ENCODE data around the gene RBM3. TPM values are rescaled to one million over a fixed set of nuclear protein-coding genes. Genes with fewer than 3 reads are reported as not detected.
A peak's percentile ranks its signal among the peaks of the same experiment; 100 is the strongest.
"Not testable (repeated sequence)": the region's sequence is repeated elsewhere in the genome, so short reads cannot be mapped to it uniquely, and the experiment has no call there.

The RBM3 gene
- total RNA-seq: 100 to 1,000 TPM; 118 to 178 (median 151) TPM

GRCh38 chrX:48574270-48575266 lies at the start of gene RBM3:
TSS of gene RBM3 (plus strand) at chrX:48574484. CDS start at chrX:48575181, 697 bp downstream.
- Histone ChIP-seq H3K36me3 (peaks cover 0 to 36% (median 0%) of the 10 kb centered on the region in 3 donors), H3K27ac (peak within 1 kb of the TSS; percentile 93 to 100 (median 99)), H3K4me1 (peaks cover 0 to 14% (median 7%) of the 10 kb centered on the region in 4 donors), H3K4me3 (peak within 1 kb of the TSS; percentile 62 to 84 (median 72)), H3K9me3 (no peaks in the 10 kb centered on the region), H3K27me3 (no peaks in the 10 kb centered on the region)
- peak; percentile 88 to 96 (median 91) for DNase-seq
- peak; percentile 85 to 88 for TF ChIP-seq POLR2A (IDR thresholded peaks at IDR 0.05)
- TF ChIP-seq CTCF (IDR thresholded peaks at IDR 0.05): peak in 4 of 6 experiments; percentile 7 to 58 (median 54)

DNA sequence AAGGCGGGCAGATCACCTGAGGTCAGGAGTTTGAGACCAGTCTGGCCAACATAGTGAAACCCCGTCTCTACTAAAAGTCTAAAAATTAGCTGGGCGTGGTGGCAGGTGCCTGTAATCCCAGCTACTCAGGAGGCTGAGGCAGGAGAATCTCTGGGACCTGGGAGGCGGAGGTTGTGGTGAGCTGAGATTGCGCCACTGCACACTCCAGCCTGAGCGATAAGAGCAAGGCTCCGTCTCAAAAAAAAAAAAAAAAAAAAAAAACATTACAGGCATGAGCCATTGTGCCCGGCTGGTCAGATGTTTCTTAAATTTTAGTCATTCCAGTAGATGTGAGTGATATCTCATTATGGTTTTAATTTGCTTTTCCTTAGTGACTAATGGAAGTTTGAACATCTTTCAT lies 48.4 kb upstream of the RBM3 start:
- peaks cover 0 to 16% (median 0%) of the 10 kb centered on the region in 3 donors for H3K36me3 ChIP-seq

GRCh38 chrX:48530736-48531135 lies 43.5 kb upstream of the RBM3 start:
- no peak overlapping the region for H3K27ac ChIP-seq
- H3K9me3 ChIP-seq: no peaks in the 10 kb centered on the region
- H3K27me3 ChIP-seq: no peaks in the 10 kb centered on the region
- no peaks in the 10 kb centered on the region for H3K4me1 ChIP-seq
- TF ChIP-seq POLR2A (IDR thresholded peaks at IDR 0.05) (no peak), CTCF (IDR thresholded peaks at IDR 0.05) (no peak)
- DNase-seq: no peak
- no peak overlapping the region for H3K4me3 ChIP-seq
- H3K36me3 ChIP-seq: peaks cover 0 to 16% (median 0%) of the 10 kb centered on the region in 3 donors

More for the DNA sequence above, 48.4 kb upstream of the RBM3 start:
- H3K4me3 ChIP-seq, H3K27me3 ChIP-seq, H3K27ac ChIP-seq, H3K9me3 ChIP-seq, DNase-seq: not testable (repeated sequence)
- H3K4me1 ChIP-seq: peaks cover 0 to 11% (median 0%) of the 10 kb centered on the region in 4 donors

- peak overlapping the region in 3 of 4 donors; percentile 17 to 70 (median 59) for H3K27ac ChIP-seq
- H3K9me3 ChIP-seq: no peaks in the 10 kb centered on the region
- no peak overlapping the region for H3K4me3 ChIP-seq
- DNase-seq: no peak
- H3K27me3 ChIP-seq: no peaks in the 10 kb centered on the region
- TF ChIP-seq POLR2A (IDR thresholded peaks at IDR 0.05) (no peak), CTCF (IDR thresholded peaks at IDR 0.05) (no peak)
- peaks cover 0 to 16% (median 0%) of the 10 kb centered on the region in 3 donors for H3K36me3 ChIP-seq
- no peaks in the 10 kb centered on the region for H3K4me1 ChIP-seq
Measured at GRCh38 chrX:48531358-48531959, 42.8 kb upstream of the RBM3 start.

GRCh38 chrX:48532161-48532560 lies 42.1 kb upstream of the RBM3 start:
- H3K27me3 ChIP-seq: no peaks in the 10 kb centered on the region
- no peak for DNase-seq
- peak overlapping the region in 2 of 4 donors; percentile 59 to 70 for H3K27ac ChIP-seq
- H3K4me1 ChIP-seq: no peaks in the 10 kb centered on the region
- H3K4me3 ChIP-seq: no peak overlapping the region
- peaks cover 0 to 9% (median 0%) of the 10 kb centered on the region in 3 donors for H3K36me3 ChIP-seq
- no peaks in the 10 kb centered on the region for H3K9me3 ChIP-seq
- no peak for TF ChIP-seq CTCF (IDR thresholded peaks at IDR 0.05)
- no peak for TF ChIP-seq POLR2A (IDR thresholded peaks at IDR 0.05)

- H3K4me3 ChIP-seq: no peak overlapping the region
- H3K27me3 ChIP-seq: no peaks in the 10 kb centered on the region
- no peak for DNase-seq
- H3K27ac ChIP-seq: no peak overlapping the region
- H3K9me3 ChIP-seq: no peaks in the 10 kb centered on the region
- no peaks in the 10 kb centered on the region for H3K4me1 ChIP-seq
- no peaks in the 10 kb centered on the region for H3K36me3 ChIP-seq
- no peak for TF ChIP-seq POLR2A (IDR thresholded peaks at IDR 0.05)
- no peak for TF ChIP-seq CTCF (IDR thresholded peaks at IDR 0.05)
Measured at GRCh38 chrX:48533165-48533564, 41.1 kb upstream of the RBM3 start.
